SK-N-DZ (cell line): ENCODE measurements around the gene HOXA6.

ENCODE experiments used
- DNase-seq: peaks from one replicate; pipeline ENCODE4 v3.0.0-alpha.2; 2015; ENCODE audit warnings: low spot score
- small RNA-seq, 2 experiments: library from RNA; depleted of rRNA; stranded (forward); fragments of <200 nt; gene quantifications; one replicate each; pipeline ENCODE3, GENCODE V24; 2014

HOXA6 gene

DNA sequence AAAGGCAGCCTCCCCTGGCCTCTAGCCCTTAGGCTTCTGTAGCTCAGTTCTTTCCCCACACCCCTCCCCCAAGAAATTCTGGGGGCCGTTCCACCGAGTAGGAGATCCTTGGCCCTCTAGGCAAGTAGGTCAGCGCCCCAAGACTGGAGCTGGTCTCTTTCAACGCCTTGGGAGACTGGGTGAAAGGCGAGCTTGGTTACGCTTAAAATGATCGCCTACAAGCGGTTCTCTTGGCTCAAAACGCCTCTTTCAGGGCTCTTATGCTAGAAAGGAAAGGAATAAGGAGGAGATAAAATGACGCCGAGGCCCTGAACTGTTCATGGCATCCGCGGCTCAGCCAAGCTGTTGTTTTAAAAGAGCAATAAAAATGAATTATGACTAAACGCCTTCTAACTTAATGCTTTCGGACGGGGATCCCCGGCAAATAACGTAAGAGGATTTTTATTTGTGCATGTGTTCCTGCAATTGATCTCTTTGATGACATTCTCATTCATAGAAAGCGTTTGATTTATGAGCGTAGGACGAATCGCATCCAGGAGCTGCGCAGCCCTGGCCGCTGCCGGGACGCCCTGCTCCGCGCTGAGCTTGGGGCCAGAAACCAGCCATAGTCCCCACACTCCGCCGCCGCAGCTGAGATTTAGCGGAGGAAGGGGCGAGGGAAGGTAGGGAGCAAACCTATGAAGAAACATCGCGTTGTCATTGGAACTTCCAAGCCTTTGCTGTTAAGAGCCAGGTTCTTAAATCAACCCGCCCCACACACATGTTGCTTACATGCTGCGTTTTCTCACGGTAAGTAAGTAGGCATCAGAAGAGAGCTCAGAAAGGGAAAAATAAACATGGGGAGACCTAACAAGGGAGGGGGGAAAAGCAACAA is 48.8 kb downstream of the HOXA6 start:
- no peak for DNase-seq

DNA sequence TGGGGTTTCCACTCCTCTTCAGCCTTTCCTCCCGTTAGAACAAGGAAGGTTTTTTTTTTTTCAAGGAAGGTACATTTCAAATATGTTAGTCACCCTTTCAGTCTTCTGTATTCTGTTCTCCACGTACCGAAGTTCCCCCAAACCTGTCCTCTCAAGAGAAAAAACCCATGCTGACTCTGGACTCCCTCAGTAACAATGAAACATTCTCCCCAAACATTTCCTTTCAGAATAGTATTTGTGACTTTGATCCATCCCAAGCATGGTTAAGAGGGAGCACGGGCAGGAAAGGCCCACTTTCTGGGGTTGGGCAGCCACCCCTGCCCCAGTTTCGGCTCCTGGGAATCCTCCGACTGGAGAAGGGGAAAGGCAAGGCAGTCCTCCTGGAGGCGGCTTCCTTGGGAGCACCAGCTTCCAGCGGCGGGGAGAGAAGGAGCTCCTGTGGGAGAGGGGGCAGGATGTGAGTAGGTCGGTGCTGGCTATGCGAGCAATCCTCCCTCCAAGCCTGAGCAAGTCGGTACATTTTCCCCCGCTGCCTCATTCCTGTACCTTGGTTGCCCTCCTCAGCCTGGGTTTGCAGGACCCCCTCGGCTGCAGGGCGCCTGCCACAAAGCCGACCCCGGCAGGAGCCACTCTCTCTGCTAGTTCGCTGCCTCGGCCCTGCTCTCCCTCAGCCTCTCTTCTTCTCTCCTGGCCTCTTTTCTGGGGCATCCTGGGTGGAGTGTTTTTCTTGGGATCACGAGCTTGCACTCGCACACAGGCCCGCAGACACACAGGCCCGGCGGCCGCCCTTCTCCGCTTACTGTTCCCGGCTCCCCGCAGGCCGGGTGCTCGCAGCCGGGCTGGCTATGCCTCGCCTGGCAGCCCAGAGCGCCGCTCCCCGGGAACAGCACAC is 49.6 kb downstream of the HOXA6 start:
- no peak for DNase-seq

- DNase-seq, result no peak
These were observed 50.6 kb downstream of the HOXA6 start for GRCh38 chr7:27096768-27097514.

GRCh38 chr7:27095897-27096767 is 51.4 kb downstream of the HOXA6 start, which contains the start of gene HOXA1:
TSS of gene HOXA1 (minus strand) at chr7:27096000. CDS start at chr7:27095912, 88 bp downstream.
- no peak for DNase-seq

Small RNA genes within 50 kb of the gene (small RNA-seq; reads per million reads assigned to genes)
- 0 reads per million in 2 experiments for gene AC004080.5
- 0 reads per million in 2 experiments for gene RF01977
- 0 reads per million in 2 experiments for gene RF02140
- 0 reads per million in 2 experiments for gene RF02141
